Stimulated activated naive CD8-positive, alpha-beta T cell treated with anti-CD3 and anti-CD28 coated beads, Interleukin-15, amount 100 ng/mL, for 72 hours (primary cell): Measurements from ENCODE around the gene ZSCAN22.
A peak's percentile ranks its signal among the peaks of the same experiment; 100 is the strongest.

Experiments used
- ATAC-seq: fragments of 150-1000 bp; cut with Tn5 transposase; 2 replicates; pipeline ENCODE4 v1.10.0; 2021; ENCODE audit warnings: mild to moderate bottlenecking, moderate library complexity
- DNase-seq, 2 donors: peaks; one replicate each; pipeline ENCODE4 v3.0.0; 2021 to 2022
- H3K27ac Mint-ChIP-seq, 2 donors: one replicate each; pipeline ENCODE4 v1.8.0; 2022; ENCODE audit warnings: mild to moderate bottlenecking in 2 of 2, mixed read lengths in 2 of 2, moderate library complexity in 2 of 2
- H3K27me3 Mint-ChIP-seq: one replicate; pipeline ENCODE4 v1.8.0; 2022; ENCODE audit warnings: mixed read lengths
- H3K4me1 Mint-ChIP-seq: one replicate; pipeline ENCODE4 v1.8.0; 2022; ENCODE audit warnings: mild to moderate bottlenecking, mixed read lengths
- H3K4me3 Mint-ChIP-seq, 2 donors: one replicate each; pipeline ENCODE4 v1.8.0; 2022; ENCODE audit warnings: mild to moderate bottlenecking in 2 of 2, mixed read lengths in 2 of 2, moderate library complexity in 1 of 2
- H3K9me3 Mint-ChIP-seq, 2 donors: one replicate each; pipeline ENCODE4 v1.8.0; 2022; ENCODE audit warnings: mixed read lengths in 2 of 2

Gene ZSCAN22

GRCh38 chr19:58353717-58354477 is 27.1 kb downstream of the ZSCAN22 start:
- DNase-seq: no peak
- Mint-ChIP-seq H3K4me1 (peaks cover 54% of the 10 kb centered on the region), H3K4me3 (no peak overlapping the region), H3K9me3 (peaks cover 0 to 8% of the 10 kb centered on the region in 2 donors), H3K27ac (no peak overlapping the region), H3K27me3 (no peaks in the 10 kb centered on the region)
- no peak for ATAC-seq

- no peak for DNase-seq
- peaks cover 0 to 4% of the 10 kb centered on the region in 2 donors for H3K9me3 Mint-ChIP-seq
- no peaks in the 10 kb centered on the region for H3K27me3 Mint-ChIP-seq
- no peak overlapping the region for H3K4me3 Mint-ChIP-seq
- ATAC-seq: no peak
- peaks cover 48% of the 10 kb centered on the region for H3K4me1 Mint-ChIP-seq
- no peak overlapping the region for H3K27ac Mint-ChIP-seq
Measured at GRCh38 chr19:58354478-58355030, 27.8 kb downstream of the ZSCAN22 start.

GRCh38 chr19:58355215-58355796 is 28.5 kb downstream of the ZSCAN22 start:
- ATAC-seq: no peak
- Mint-ChIP-seq H3K27ac (peak overlapping the region in 1 of 2 donors; percentile 67), H3K4me3 (peak overlapping the region in 1 of 2 donors; percentile 45)

GRCh38 chr19:58355908-58356765 is 29.3 kb downstream of the ZSCAN22 start:
- DNase-seq (peak; percentile 46 to 57), ATAC-seq (peak; percentile 71)
- no peaks in the 10 kb centered on the region for H3K27me3 Mint-ChIP-seq
- H3K4me3 Mint-ChIP-seq: peak overlapping the region; percentile 19 to 73
- peak overlapping the region in 1 of 2 donors; percentile 42 for H3K27ac Mint-ChIP-seq
- H3K4me1 Mint-ChIP-seq: peaks cover 46% of the 10 kb centered on the region
- no peaks in the 10 kb centered on the region for H3K9me3 Mint-ChIP-seq

More at GRCh38 chr19:58355215-58355796, 28.5 kb downstream of the ZSCAN22 start:
- Mint-ChIP-seq H3K27me3 (no peaks in the 10 kb centered on the region), H3K9me3 (no peaks in the 10 kb centered on the region), H3K4me1 (peaks cover 42% of the 10 kb centered on the region)
- no peak for DNase-seq

GRCh38 chr19:58356766-58357480 is 30.1 kb downstream of the ZSCAN22 start:
- Mint-ChIP-seq H3K4me1 (peaks cover 51% of the 10 kb centered on the region), H3K27ac (peak overlapping the region in 1 of 2 donors; percentile 42), H3K4me3 (peak overlapping the region; percentile 19 to 73), H3K27me3 (no peaks in the 10 kb centered on the region), H3K9me3 (no peaks in the 10 kb centered on the region)
- DNase-seq (no peak), ATAC-seq (no peak)

- no peaks in the 10 kb centered on the region for H3K27me3 Mint-ChIP-seq
- DNase-seq (no peak), ATAC-seq (no peak)
- peaks cover 49% of the 10 kb centered on the region for H3K4me1 Mint-ChIP-seq
- no peaks in the 10 kb centered on the region for H3K9me3 Mint-ChIP-seq
- H3K27ac Mint-ChIP-seq: peak overlapping the region in 1 of 2 donors; percentile 67
- peak overlapping the region; percentile 12 to 59 for H3K4me3 Mint-ChIP-seq
Measured at GRCh38 chr19:58357481-58358145, 30.8 kb downstream of the ZSCAN22 start.

GRCh38 chr19:58361900-58362271 is 35.1 kb downstream of the ZSCAN22 start:
- Mint-ChIP-seq H3K27me3 (no peaks in the 10 kb centered on the region), H3K4me1 (peaks cover 33% of the 10 kb centered on the region), H3K9me3 (no peaks in the 10 kb centered on the region), H3K27ac (peak overlapping the region; percentile 96 to 98), H3K4me3 (peak overlapping the region; percentile 95 to 98)
- ATAC-seq: peak; percentile 47
- peak; percentile 58 to 74 for DNase-seq

GRCh38 chr19:58362272-58362994 is 35.6 kb downstream of the ZSCAN22 start, which contains the start of gene ZNF497:
TSS of gene ZNF497 (minus strand) at chr19:58362751. CDS start at chr19:58357635, 5,116 bp downstream.
- Mint-ChIP-seq H3K4me3 (peak within 1 kb of the TSS; percentile 95 to 98), H3K4me1 (peaks cover 27% of the 10 kb centered on the region), H3K27me3 (no peaks in the 10 kb centered on the region), H3K9me3 (no peaks in the 10 kb centered on the region), H3K27ac (peak within 1 kb of the TSS; percentile 96 to 98)
- peak; percentile 95 for ATAC-seq
- peak; percentile 98 for DNase-seq

GRCh38 chr19:58364146-58364545 is 37.4 kb downstream of the ZSCAN22 start:
- no peak for ATAC-seq
- Mint-ChIP-seq H3K27me3 (no peaks in the 10 kb centered on the region), H3K4me1 (peaks cover 20% of the 10 kb centered on the region), H3K4me3 (peak overlapping the region in 1 of 2 donors; percentile 18), H3K27ac (no peak overlapping the region), H3K9me3 (no peaks in the 10 kb centered on the region)
- no peak for DNase-seq

- Mint-ChIP-seq H3K27ac (no peak overlapping the region), H3K4me1 (peaks cover 10% of the 10 kb centered on the region), H3K27me3 (no peaks in the 10 kb centered on the region), H3K9me3 (no peaks in the 10 kb centered on the region), H3K4me3 (no peak overlapping the region)
- DNase-seq (no peak), ATAC-seq (no peak)
Measured at GRCh38 chr19:58366585-58367430, 40.0 kb downstream of the ZSCAN22 start.

- DNase-seq (no peak), ATAC-seq (peak; percentile 11)
- Mint-ChIP-seq H3K27ac (no peak overlapping the region), H3K27me3 (no peaks in the 10 kb centered on the region), H3K4me3 (no peak overlapping the region), H3K4me1 (peaks cover 3% of the 10 kb centered on the region), H3K9me3 (no peaks in the 10 kb centered on the region)
Measured at GRCh38 chr19:58367698-58368454, 41.1 kb downstream of the ZSCAN22 start.

- no peaks in the 10 kb centered on the region for H3K4me1 Mint-ChIP-seq
- no peak for DNase-seq
- ATAC-seq: peak; percentile 63
- H3K27ac Mint-ChIP-seq: no peak overlapping the region
- H3K4me3 Mint-ChIP-seq: no peak overlapping the region
- no peaks in the 10 kb centered on the region for H3K9me3 Mint-ChIP-seq
- no peaks in the 10 kb centered on the region for H3K27me3 Mint-ChIP-seq
Measured at GRCh38 chr19:58368561-58369360, 42.0 kb downstream of the ZSCAN22 start.
